T1000 (cell line): ENCODE data around the gene PCLO.
"Not testable (repeated sequence)": the region's sequence is repeated elsewhere in the genome, so short reads cannot be mapped to it uniquely, and the experiment has no call there.

Experiments
- DNase-seq: peaks from one replicate; lab custom pipeline; 2025; ENCODE audit warnings: mixed read lengths; lab: John Stamatoyannopoulos, UW

PCLO gene

DNA sequence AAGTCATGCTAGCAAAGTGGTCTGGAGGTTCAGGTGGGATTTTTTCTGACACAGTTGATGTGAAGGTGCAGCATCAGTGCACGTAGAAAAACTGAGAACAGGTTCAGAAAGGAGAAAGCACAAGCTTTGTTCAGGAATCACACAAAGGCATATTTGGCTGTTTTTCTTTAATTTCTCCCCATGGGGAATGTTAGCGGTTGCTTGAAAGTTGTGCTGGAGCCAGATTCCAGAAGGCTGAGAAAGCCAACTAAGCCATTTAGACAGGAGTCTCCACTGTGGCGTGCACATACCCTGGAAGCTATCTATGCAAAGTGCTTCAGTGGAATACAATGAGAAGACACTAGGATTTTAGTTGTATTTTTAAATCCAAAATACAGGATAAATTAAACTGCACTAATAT is 201.4 kb downstream of the PCLO start:
- DNase-seq, result no peak

- DNase-seq, result no peak
Measured at GRCh38 chr7:82959528-82959927, 203.2 kb downstream of the PCLO start.

- no peak for DNase-seq
Measured at GRCh38 chr7:82957521-82957920, 205.2 kb downstream of the PCLO start.

GRCh38 chr7:82953324-82954027 is 209.2 kb downstream of the PCLO start:
- DNase-seq, result no peak

GRCh38 chr7:82950436-82950835 is 212.2 kb downstream of the PCLO start:
- no peak for DNase-seq

DNA sequence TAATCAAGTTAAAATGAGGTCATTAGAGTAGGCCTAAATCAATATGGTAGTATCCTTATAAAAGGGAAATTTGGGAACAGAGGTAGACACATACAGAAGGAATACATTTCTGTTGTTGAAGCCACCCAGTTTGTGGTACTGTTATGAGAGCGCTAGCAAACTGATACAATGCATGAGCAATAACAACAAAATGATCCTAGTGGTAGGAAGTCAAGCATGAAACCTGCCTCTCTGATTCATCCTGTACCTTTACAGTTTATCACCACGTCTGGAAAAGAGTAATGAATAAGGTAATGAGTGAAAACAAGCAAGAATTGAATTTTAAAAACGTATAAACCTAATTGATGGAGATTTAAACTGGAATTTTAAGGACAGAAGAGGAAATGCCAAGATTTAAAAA is 217.2 kb downstream of the PCLO start:
- no peak for DNase-seq

DNA sequence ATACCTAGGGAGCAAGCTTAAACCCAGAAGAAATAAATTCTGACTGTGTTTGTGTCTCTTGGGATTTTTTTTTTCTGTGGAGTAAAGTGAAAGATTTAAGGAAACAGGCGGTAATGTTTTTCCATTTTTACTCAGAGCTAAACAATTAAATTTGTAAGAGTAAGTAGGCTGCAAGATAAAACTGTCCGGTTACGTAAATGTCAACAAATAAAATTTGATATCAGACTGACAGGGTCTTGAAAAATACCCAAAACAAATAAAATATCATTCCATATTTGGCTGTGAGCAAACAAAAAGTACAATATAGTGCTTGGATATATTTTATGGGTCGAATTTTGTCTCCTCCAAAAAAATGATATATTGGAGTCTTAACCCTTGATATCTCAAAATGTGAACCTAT is 217.6 kb downstream of the PCLO start:
- no peak for DNase-seq

GRCh38 chr7:82932516-82932915 is 230.2 kb downstream of the PCLO start:
- no peak for DNase-seq

- no peak for DNase-seq
Measured at GRCh38 chr7:82926477-82926876, 236.2 kb downstream of the PCLO start.

DNA sequence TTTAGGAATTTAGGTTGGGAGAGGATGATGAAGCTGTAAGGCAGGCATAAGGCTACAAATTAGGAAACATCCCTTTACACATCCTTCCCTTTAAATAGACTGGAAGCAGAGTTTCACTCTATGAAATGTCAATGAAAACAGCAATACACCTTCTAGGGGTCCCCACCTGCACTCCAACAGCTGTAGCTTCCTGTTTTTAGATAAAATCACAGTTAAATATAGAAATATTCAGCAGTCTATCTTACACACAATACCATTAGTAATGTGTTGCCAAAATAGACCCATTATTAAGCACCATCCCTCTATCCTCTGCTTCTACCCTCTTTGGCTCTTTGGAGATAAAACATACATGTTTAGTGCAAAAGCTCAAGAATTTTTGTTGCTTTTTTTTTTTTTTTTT is 237.4 kb downstream of the PCLO start:
- no peak for DNase-seq

DNA sequence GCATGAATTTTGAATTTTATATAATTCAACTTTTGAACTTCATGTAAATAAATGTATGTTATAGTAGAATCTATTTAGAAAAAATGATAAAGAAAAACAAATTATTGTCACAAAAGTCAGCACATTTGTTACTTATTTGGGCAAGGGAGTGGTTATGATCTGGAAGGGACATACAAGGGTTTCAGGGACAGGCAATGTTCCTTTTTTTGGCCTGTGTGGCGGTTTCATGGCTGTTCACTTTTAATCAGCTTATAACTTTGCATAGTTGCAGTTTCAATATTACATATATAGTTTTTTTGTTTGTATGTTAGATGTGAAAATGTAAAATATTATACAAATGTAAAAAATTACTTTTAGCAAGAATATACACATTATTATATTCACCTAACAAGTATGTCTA is 256.2 kb downstream of the PCLO start:
- DNase-seq, result no peak

DNA sequence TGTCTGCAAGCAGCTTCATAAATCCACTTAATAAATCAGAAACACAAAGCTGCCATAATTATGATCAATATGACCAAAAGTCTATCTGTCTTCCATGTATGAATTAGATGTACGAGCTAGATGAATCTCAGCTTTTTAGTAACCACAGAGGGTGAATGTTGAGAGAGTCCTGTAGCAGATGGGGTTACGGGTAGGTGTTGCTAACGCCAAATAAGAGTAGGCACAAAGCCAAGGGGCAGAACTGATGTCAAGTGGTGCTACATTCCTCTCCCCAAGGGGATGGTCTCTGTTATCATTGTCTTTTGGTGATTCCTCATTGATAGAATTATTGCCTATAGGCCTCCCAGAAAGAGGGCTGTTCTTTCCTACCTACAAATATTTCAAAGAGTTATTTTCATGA is 257.8 kb downstream of the PCLO start:
- no peak for DNase-seq

GRCh38 chr7:82901098-82901497 is 261.6 kb downstream of the PCLO start:
- DNase-seq, result not testable (repeated sequence)

- DNase-seq, result no peak
Measured at GRCh38 chr7:82897500-82897899, 265.2 kb downstream of the PCLO start.

- not testable (repeated sequence) for DNase-seq
Measured at GRCh38 chr7:82894341-82894740, 268.3 kb downstream of the PCLO start.

- DNase-seq, result no peak
Measured at GRCh38 chr7:82886324-82886723, 276.4 kb downstream of the PCLO start.

GRCh38 chr7:82865856-82866255 is 296.8 kb downstream of the PCLO start:
- DNase-seq, result no peak

DNA sequence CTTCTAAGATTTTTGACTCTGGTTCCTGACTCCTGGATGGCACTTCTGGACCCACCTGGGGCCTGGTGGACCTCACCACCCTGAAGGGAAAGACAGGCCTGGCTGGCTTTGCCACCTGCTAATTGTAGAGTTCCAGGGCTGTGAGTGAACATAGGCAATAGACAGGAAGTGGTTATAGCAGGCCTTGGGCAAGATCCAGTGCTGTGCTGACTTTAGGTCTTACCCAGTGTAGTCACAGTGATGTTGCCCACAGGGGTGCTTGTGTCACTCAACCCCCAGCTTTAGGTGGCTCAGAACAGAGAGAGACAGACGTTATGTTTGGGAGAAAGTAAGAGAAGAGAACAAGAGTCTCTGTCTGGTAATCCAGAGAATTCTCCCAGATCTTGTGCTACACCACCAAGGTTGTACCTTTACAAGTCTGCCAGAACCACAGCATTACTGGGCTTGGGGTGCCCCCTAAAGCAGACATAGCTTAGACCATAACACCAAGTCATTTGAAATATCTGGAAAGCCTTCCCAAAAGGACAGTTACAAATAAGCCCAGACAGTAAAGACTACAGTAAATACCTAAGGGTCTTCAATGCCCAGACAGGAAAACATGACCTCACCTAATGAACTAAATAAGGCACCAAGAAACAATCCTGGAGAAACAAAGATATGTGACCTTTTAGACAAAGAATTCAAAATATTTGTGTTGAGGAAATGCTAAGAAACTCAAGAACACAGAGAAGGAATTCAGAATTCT is 303.4 kb downstream of the PCLO start:
- DNase-seq, result no peak

DNA sequence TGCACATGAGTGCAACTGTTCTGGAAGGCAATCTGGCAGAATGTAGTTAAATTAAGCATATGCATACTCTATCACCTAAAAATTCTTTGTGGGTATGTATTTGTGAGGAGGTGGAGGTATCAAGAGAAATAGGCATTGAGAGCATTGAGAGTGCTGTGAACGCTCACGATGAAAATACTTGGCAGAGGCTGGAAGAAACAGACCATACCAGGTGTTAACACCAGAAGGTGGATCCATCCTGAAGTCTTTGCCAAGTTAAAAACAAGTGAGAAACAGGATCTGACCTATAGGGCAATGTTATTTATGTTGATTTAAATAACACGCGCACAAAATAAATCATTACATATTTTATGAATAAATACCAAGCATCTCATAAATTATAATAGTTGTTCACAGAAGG is 311.6 kb downstream of the PCLO start:
- DNase-seq, result no peak

DNA sequence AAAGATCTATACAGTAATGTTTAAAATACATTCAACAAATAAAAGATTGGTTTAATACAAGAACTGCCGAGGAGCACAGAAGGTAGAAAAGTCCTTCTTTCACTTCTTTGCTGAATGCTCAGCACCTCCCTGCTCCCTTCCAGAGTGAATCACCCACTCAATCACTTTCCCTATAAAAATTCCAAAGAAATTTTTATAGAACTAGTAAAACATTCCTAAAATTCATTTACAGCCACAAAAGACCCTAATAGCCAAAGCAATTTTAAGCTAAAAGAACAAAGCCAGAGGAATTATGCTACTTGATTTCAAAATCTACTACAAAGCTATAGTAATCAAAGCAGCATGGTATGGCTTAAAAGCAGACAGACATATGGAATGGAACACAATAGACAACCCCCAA is 320.9 kb downstream of the PCLO start:
- DNase-seq, result no peak

DNA sequence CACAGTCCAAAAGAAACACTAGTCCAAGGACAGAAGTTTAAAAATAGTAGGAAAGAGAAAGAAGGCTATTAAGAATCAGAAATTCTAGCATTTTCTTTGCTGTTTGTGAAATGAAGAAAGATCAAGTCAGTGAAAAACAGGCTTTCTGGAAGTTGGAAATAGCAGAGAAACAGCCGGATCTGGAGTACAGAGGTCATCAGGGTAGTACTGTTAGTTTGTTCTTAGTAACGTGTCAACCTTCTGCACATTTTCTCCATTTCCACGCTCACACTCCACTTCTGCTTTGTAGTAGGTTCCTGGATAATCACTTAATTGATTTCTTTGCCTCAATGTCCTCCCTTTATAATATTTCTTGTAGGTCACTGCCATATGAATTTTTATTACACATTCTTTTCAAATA is 322.6 kb downstream of the PCLO start:
- DNase-seq, result no peak

DNA sequence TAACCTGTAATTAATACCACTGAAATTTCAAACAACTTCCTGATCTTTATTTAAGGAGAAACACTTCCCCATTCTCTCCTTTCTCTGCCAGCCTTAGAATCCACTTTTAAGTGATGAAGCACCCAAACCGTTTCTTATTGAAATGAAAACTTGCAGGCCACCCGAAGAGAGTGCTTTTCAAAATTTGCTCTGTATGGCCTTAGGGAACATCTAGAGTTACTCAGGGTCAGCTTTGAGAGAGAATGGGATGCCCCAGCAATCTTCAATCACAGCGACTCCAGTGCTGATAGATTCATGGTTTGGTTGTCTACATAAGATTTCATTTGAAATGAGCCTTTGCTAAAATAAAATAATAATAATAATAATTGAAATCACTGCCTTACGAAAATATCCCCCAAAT is 323.1 kb downstream of the PCLO start:
- DNase-seq, result no peak

DNA sequence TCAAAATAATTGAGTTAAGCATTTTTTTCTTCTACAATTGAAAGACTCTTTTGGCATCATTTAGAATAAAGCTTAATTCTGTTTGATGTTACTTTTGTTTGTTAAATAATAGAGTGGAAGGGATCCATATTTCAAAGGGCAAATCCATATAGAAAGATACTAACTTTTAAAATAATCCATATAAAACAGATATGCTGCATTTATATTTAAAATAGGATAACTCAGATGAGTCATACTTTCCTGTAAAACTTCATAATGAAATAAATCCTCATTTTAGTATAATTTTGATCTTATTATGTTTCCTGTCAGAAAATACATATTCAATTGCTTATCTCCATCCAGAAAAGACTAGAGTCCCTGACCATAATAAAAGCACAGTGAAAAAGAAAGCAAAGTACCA is 323.6 kb downstream of the PCLO start:
- DNase-seq, result no peak

DNA sequence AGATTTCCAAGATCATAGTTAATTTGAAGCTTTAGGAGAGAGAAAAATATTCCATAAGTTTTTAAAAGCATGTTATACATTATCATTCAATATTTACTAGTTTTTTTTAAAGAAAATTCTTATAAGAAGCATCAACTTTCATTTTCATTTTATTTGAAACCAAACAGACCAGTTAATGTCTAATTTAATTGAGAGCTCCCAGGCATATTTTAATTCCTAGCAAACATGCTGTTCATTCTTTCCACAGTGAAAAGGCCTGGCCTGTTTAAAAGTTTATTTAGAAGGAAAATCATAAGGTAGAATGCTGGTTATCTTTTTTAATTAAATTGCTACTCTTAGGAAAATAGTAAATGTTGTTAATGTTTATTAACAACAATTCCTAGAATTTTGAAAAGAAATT is 324.4 kb downstream of the PCLO start:
- no peak for DNase-seq
